HG02884 (cell line): Measurements from ENCODE around the gene MFSD8.
A peak's percentile ranks its signal among the peaks of the same experiment; 100 is the strongest.
"Not testable (repeated sequence)": the region's sequence is repeated elsewhere in the genome, so short reads cannot be mapped to it uniquely, and the experiment has no call there.

Experiments used
- ATAC-seq: cut with Tn5 transposase; IDR thresholded peaks from one replicate; pipeline ENCODE4 v1.9.1; 2021; ENCODE audit warnings: mild to moderate bottlenecking, moderate library complexity; ENCODE audit not compliant: unreplicated experiment

MFSD8 gene

DNA sequence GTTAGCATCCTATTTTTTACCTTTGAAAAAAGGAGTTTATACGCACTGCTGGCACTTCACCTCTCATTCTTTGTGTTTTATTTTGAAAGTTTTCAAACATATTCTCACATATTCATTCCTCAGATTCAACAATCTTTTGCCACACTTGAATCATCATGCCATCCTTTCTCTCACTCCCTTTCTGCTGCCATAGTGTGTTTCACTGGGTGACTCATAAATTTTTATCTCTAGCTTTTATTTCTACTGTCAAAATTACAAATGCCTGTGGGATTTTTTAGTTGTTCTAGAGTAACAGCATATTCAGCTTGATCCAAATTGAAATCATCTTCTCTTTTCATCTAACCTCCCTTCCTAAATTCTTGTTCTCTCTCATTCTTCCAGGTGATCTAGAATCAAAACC, 28.0 kb downstream of the MFSD8 start:
- ATAC-seq, result no peak

DNA sequence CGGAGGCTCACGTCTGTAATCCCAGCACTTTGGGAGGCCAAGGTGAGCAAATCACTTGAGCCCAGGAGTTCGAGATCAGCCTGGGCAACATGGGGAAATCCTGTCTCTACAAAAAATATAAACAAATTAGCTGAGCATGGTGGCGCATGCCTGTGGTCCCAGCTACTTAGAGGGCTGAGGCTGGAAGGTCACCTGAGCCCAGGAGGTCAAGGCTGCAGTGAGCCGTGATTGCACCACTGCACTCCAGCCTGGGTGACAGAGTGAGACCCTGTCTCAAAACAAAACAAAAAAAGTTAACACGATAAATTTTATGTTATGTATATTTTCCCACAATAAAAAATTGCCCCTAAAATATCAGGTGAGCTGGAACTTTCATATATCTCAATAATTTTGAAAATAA, 33.1 kb downstream of the MFSD8 start:
- ATAC-seq, result not testable (repeated sequence)

DNA sequence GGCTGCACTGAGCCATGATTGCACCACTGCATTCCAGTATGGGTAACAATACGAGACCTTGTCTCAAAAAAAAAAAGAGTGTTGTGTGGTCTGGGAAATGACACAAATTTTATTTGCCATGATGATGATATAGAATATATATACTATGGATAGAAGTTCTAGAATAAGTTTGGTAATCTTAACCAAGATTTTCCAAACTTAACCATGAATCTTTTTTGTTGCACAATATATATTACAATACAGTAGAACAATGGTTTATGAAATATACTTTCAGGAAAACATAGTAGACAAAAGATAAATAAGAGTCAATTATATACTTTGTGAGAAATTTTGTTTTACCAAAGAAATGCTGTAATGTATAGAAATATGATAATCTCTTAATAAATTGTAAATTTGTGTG, 34.8 kb downstream of the MFSD8 start:
- no peak for ATAC-seq

DNA sequence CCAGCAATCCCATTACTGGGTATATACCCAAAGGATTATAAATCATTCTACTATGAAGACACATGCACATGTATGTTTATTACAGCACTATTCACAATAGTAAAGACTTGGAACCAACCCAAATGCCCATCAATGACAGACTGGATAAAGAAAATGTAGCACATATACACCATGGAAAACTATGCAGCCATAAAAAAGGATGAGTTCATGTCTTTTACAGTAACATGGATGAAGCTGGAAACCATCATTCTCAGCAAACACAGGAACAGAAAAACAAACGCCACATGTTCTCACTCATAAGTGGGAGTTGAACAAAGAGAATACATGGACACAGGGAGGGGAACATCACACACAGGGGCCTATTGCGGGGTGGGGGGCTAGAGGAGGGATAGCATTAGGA, 39.3 kb downstream of the MFSD8 start:
- ATAC-seq, result not testable (repeated sequence)

DNA sequence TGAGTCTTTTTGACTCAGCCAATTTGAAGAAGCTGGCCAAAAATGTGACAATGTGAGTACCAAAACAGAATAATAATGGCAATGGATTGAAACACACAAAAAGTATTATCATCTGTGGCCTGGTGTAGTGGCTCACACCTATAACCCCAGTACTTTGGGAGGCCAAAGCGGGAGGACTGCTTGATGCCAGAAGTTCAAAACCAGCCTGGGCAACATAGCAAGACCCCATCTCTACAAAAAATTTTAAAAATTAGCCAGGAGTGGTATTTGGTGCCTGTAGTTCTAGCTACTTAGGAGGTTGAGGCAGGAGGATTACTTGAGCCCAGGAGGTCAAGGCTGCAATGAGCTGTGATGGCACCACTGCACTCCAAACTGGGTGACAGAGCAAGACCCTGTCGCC, 42.7 kb downstream of the MFSD8 start:
- no peak for ATAC-seq

DNA sequence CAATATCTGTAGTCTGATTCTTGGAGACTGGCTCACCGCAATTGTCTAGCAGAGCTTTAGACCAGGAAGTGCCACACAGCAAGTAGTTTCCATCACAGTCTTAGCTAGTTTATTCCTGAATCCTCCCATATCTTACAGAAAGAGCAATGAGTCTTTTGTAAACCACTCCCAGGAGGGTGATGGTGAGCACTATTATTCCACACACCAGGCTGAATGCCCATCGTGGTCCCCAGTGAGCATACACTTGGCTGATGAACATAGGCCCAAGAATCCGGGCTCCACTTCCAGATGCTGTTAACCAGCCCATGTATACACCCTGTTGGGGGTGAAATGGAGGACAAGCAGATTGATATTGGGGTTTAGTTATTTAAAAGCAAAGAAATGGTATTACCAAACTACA, 44.5 kb downstream of the MFSD8 start:
- ATAC-seq, result no peak

DNA sequence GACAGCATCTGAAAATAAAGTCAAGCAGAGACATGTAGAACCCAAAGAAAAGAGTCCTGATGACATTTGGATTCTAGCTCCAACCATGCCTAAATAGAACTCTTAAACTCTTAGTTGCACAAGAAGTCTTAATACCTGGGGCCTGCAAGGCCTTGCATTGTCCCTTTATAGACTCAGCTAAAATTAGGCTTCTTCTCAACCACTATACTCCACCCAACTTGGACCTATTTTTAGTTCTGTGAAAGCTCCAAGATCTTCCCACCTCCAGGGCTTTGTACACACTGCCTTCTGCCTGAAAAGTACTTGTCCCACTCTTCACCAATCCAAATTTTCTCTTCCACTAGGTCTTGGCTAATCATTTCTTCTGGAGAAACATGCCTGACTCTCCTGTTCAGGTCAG, 47.8 kb downstream of the MFSD8 start:
- ATAC-seq, result no peak

DNA sequence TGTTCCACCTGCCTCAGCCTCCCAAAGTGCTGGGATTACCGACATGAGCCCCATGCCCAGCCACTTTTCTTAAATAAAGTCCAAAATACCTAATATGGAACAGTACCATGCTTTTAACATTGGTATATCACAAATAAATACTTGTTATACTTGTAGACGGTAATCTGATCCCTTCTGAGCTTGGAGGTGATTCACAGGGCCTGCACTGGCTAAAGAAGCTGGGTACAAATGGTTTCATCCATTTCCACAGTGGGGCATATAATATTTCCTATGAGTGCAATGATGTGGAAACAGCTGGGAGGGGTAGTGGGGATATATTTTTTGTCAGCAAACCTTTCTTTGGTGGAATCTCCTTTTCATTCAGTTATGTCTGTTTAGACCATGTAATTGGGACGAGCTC, 48.5 kb downstream of the MFSD8 start:
- ATAC-seq, result no peak

DNA sequence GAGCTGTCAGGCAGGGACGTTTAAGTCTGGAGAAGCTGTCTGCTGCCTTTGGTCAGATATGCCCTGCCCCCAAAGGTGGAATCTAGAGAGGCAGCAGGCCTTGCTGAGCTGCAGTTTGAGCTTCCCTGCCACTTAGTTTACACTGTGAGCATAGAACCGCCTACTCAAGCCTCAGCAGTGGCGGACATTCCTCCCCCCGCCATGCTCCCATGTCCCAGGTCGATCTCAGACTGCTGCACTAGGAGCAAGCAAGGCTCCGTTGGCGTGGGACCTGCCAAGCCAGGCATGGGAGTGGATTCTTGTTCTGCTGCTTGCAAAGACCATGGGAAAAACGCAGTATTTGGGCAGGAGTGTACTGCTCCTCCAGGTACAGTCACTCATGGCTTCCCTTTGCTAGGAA, 59.9 kb downstream of the MFSD8 start:
- no peak for ATAC-seq

DNA sequence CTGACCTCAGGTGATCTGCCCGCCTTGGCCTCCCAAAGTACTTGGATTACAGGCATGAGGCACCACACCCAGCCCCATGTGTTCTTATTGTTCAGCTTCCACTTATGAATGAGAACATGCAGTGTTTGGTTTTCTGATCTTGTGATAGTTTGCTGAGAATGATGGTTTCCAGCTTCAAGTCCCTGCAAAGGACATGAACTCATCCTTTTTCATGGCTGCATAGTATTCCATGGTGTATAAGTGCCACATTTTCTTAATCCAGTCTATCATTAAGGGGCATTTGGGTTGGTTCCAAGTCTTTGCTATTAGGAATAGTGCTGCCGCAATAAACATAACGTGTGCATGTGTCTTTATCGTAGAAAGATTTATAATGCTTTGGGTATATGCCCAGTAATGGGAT, 65.3 kb downstream of the MFSD8 start:
- not testable (repeated sequence) for ATAC-seq

DNA sequence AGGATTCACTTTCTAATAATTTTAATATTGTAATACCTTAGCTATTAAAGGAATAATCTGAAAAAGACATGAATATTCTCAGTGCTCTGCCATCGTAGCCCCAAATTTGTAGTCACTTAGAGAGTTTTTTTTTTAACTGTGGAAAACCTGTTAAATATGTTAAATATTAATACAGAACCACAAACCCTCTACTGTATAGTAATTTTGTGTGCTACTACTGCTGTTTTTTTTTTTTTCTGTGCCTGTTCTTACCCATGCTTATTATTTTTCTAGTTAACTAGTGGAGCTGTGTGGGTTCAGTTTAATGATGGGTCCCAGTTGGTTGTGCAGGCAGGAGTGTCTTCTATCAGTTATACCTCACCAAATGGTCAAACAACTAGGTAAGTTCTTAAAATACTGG, 68.4 kb downstream of the MFSD8 start:
- no peak for ATAC-seq

DNA sequence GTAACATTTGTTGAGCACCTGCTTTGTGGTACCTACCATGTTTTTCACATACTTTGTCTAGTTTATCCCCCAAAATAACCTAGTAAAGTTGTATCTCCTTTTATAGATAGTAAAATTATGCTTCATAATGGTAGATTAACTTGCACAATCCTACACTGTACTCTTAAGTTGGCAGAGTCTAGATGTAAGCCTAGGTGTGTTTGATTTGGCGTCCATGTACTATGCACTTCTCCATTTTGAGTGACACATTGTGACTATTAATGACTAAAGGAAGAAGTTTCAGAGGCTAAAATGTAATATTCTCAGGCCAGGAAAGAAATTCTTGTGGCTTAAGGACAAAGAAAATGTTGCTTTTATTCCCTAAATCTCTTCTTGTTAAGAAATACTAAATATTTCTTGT, 68.9 kb downstream of the MFSD8 start:
- ATAC-seq, result no peak

DNA sequence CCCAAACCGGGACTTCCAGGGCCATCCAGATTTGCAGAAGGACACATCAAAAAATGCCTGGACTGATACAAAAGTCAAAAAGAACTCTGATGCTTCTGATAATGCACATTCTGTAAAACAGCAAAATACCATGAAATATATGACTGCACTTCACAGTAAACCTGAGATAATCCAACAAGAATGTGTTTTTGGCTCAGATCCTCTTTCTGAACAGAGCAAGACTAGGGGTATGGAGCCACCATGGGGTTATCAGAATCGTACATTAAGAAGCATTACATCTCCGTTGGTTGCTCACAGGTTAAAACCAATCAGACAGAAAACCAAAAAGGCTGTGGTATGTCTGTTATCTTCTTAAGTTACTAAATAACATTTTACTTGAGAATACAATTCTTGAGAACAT, 75.1 kb downstream of the MFSD8 start:
- ATAC-seq, result no peak

DNA sequence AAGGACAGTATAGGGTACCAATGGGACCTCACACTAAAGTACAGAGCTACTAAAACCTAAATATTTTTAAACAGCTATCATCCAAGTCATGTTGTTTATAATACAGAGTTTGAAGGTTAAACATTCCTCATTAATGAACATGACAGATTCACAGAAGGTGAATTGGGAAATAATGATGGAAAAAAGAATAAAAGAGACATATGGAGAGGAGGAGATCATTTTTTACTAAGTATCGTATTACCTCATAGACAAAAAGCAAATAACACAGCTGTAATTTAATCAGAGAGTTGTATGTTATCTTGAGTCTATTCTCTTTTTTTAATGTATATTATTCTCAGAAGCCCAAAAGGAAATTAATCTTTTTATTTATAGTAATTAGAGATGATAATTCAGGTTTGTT, 76.4 kb downstream of the MFSD8 start:
- ATAC-seq, result no peak

DNA sequence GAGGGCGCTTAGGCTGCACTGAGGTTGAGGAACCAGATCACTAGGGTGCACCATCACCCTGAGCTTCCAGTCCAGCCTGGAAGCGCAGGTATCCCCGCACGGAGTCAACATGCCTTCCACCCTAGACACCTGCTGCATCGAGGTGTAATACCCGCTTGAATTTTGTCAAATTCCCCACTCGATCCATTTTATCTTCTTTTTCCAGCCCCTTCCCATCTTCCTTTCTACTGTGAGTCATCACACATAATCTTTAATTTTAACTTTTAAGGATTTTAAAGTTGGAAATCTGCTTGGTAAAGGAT, 83.5 kb downstream of the MFSD8 start:
- ATAC-seq, result peak; percentile 38

DNA sequence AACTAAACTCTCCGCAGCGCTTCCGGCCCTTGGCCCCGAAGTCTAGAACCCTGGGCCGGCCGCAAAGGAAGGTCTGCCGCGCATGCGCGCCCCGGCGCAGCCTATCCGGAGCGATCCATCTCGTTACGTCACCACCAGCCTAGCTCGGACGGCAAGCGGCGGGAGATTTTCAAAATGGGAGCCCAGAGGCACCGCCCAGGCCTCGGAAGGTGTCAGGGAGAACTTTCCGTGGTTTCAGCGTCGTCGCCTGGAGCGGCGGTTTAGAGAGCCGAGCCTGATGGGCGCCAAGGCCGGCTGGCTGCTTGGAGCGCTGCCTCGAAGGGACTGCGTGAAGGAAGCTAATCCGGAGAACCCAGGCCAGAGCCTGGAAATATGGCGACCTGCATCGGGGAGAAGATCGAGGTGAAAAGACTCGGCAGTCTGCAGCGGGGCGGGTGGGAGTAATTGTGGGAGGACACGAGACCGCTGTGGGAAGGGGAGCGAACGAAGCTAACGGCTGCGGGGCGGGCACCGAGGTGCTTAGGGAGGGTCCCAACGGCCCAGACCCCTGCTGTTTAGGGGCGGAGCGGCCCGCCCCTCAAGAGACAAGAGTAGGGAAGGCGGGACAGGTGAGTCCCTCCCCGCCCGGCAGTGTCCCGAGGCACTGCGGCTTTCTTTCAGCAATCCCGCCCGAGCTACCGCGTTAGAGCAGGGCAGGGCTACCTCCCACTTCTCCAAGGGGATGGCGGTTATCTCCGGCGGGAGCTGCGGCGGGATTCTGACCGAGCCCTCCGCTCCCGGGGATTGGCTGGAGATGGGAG, 84.0 kb downstream of the MFSD8 start, which contains the start of gene PLK4:
Gene PLK4, plus strand, starts transcription at position 131 of the 800 bp plus-strand sequence. Its CDS starts 242 bp downstream, at position 373.
- ATAC-seq, result peak; percentile 91

DNA sequence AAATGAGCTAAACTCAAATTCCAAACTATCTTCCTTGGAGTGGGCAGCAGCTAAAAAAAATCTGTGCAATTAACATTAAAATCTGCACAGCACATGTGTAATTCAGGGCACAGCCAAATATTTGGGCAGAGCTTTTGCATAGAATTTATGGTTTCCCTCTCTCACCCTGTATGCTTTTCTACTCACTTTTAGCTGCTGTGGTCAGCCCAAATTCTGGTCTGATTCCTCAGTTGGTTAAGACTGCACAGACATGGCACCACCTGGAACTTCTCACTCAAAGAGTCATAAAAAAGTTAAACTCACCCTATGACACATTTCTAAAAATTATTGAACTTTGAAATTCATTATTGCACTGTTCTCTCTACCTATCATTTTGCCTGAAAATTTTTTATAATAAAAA, 89.2 kb downstream of the MFSD8 start:
- no peak for ATAC-seq

DNA sequence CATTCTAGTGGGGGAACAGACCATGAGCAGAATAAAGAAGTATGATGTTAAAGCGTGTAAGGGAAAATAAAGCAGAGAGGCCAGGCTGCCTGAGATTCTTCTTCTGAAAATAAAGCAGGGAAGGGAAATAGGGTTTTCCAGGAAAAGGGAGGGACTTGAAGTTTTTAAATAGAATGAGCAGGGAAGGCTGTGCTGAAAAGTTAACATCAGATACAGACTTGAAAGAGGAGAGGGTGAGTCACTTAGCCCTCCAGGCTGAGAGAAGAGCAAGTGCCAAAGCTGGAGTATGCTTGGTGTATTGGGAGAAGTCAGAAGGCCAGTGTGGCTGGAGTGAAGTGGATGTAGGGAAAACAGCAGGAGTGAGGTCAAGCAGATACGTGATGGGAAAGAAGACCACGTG, 94.3 kb downstream of the MFSD8 start:
- no peak for ATAC-seq

DNA sequence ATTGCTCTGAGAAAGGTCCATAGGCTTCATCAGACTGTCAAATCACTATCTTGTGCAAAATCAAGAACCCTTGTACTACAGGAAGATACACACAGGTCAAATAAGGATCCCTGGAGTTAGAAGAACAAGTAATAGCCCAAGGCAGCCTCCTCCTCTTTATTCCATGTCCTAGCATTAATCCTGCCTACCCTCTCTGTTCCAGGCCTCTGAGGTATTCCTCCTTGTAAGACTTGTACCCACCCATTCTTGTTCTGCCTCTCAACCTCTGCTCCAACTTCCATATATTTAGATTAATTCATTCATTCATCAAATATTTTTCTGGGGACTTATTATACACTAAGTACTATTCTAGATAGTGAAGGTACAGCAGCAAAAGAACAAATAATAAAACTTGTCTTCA, 94.7 kb downstream of the MFSD8 start:
- ATAC-seq, result no peak

DNA sequence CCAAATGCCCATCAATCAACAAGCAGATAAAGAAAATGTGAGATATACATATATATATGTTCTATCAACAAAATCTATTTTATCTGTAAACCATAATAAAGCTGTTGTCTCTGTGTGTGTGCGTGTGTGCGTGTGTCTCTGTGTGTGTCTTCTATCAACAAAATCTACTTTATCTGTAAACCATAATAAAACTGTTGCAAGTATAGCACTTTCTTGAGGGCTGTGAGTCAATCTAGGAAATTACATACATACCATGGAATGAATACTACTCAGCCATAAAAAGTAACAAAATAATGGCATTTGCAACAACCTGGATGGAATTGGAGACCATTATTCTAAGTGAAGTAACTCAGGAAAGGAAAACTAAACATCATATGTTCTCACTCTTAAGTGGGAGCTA, 96.8 kb downstream of the MFSD8 start:
- ATAC-seq, result no peak
